GM06990 (cell line): ENCODE measurements around the gene RPUSD3.

Experiments
- DNase-seq: peaks from one replicate; pipeline ENCODE4 v3.0.0-alpha.2; 2011; ENCODE audit not compliant: insufficient read length; ENCODE audit errors: extremely low read depth
- H3K27me3 ChIP-seq: replicated peaks from 2 replicates; pipeline ENCODE4 v1.6.0; 2011; ENCODE audit warnings: low read length; ENCODE audit not compliant: control insufficient read depth, insufficient read depth
- H3K36me3 ChIP-seq: 2 replicates; pipeline ENCODE4 v1.5.1; 2011; ENCODE audit warnings: low read length; ENCODE audit not compliant: control insufficient read depth, insufficient read depth
- H3K4me3 ChIP-seq: replicated peaks from 2 replicates; pipeline ENCODE4 v1.5.1; 2011; ENCODE audit warnings: low read depth, mild to moderate bottlenecking, control low read depth, low read length
- CTCF ChIP-seq: IDR thresholded peaks from 2 replicates; pipeline ENCODE4 v1.5.1; 2011; ENCODE audit warnings: low read length, control low read depth, mild to moderate bottlenecking, inconsistent platforms; ENCODE audit not compliant: insufficient read depth, poor library complexity, severe bottlenecking

RPUSD3 gene

GRCh38 chr3:9820543-9820942 is 23.3 kb downstream of the RPUSD3 start:
- Histone ChIP-seq H3K36me3 (no peaks in the 10 kb centered on the region; the same call in 1 of the 2 replicates), H3K27me3 (no peaks in the 10 kb centered on the region), H3K4me3 (no peak overlapping the region)
- no peak for TF ChIP-seq CTCF
- DNase-seq = no peak

- H3K27me3 ChIP-seq = no peaks in the 10 kb centered on the region
- DNase-seq = no peak
- no peak for TF ChIP-seq CTCF
- no peak overlapping the region for H3K4me3 ChIP-seq
- no peaks in the 10 kb centered on the region; the same call in none of the 2 replicates for H3K36me3 ChIP-seq
Measured at GRCh38 chr3:9818666-9819335, 25.0 kb downstream of the RPUSD3 start.

GRCh38 chr3:9817436-9817835 is 26.4 kb downstream of the RPUSD3 start:
- Histone ChIP-seq H3K27me3 (no peaks in the 10 kb centered on the region), H3K4me3 (no peak overlapping the region), H3K36me3 (no peaks in the 10 kb centered on the region; the same call in none of the 2 replicates)
- no peak for TF ChIP-seq CTCF
- no peak for DNase-seq

- TF ChIP-seq CTCF = no peak
- DNase-seq = no peak
- Histone ChIP-seq H3K36me3 (no peaks in the 10 kb centered on the region; the same call in none of the 2 replicates), H3K4me3 (no peak overlapping the region), H3K27me3 (no peaks in the 10 kb centered on the region)
Measured at GRCh38 chr3:9815986-9816385, 27.8 kb downstream of the RPUSD3 start.

DNA sequence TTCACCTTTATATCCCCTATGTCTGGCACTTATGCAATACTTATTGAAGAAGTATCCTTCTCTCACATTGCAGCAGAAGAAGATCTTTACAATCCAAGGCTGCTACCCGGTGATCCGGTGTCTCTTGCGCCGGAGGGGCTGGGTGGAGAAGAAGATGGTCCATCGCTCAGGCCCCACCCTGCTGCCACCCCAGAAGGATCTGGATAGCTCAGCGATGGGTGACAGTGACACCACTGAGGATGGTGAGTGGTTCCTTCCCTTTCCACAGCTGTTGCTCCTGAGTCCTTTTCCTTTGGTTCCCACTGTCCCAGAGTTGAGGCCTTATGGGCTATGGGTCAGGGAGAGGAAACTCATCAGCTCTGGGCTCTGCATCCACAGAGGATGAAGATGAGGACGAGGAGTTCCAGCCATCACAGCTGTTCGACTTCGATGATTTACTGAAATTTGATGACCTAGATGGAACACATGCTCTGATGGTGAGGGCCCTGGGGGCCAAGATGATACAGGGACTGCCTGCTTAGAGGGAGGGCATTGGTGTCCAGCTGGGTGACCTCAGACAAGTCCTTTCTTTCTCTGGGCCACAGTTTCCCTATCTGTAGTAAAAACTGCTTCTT is 30.8 kb downstream of the RPUSD3 start:
- no peak for DNase-seq
- TF ChIP-seq CTCF = no peak
- H3K36me3 ChIP-seq = no peaks in the 10 kb centered on the region; the same call in none of the 2 replicates

More for the DNA sequence above, 30.8 kb downstream of the RPUSD3 start:
- H3K4me3 ChIP-seq = no peak overlapping the region
- no peaks in the 10 kb centered on the region for H3K27me3 ChIP-seq
